HG03066 (cell line): ENCODE measurements around the gene SYCN.

ENCODE experiments used
- ATAC-seq: cut with Tn5 transposase; IDR thresholded peaks from one replicate; pipeline ENCODE4 v1.9.1; 2021; ENCODE audit warnings: low read depth; ENCODE audit not compliant: unreplicated experiment

SYCN gene

DNA sequence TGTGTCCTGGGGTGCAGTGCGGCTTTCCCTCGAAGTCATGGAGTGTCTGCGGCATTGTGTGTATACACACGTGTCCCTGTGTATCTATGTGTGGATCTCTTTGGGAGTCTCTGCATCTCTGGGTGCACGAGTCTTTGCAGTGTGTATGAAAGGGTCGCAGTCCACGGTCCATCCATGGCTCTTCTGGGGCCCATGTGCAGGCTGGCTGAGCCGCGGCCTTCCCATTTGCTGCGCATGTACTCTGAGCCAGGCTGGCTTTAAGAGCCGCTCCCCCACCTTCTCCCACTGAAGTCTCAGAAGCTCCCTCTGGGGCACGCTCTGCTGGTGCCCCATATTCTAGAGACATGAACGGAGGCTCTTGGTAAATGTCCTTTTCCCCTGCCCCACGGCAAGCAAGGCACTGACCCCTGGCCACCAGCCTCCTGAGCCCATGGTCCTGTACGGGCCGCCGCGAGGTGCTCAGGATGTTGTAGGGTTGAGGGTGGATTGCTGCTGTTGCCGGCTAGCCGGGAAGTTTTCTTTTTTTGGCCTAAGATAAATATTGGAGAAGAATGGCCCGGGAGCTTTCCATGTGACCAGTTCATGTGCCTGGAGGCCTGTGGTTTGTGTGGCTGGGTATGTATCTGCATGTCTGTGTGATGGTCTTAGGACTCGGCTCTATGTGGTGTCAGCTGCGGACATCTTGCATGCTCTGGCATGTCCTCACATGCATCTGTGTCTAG lies 46.6 kb downstream of the SYCN start:
- ATAC-seq = no peak

DNA sequence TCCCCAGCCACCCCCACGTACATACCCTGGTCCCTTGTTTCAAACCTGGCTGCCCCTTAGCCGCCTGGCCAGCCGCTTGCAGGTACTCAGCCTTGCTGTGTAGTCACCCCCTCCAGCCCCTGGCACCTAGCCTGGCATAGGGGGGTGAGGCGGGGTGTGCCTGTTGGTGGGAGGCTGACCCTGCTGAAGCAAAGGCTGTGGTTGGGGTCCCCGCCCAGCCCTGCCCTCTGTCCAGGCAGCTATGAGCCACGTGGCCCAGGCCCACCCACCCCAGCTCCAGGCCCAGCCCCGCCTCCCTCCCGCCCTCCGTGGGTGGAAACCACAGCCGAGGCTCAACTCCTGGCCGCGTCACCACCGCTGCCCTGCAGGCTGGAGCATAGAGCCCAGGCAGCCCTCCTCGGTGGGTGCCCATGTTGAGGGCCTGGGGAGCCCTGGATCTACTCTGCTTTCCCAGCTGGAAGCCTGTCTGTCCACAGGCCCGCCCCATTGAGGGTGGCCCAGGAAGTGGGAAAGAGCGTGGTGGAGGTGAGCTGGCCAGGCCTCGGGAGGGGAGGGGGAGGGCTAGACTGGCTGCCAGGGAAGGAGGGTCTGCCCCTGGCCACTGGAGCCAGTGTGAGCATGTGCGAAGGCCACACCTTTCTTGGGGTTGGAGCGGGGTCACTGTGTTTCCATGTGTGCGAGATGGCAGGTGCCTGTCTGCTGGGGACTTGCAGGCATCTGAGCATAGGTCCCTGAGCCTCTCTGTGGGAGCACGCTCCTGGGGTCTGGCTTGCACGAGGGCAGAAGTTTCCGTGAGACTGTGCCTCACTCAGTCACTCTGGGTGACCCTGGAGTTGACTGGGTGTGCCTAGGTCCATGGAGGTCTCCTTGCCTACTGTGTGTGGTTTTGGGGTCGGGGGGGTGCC lies 47.5 kb downstream of the SYCN start:
- no peak for ATAC-seq

DNA sequence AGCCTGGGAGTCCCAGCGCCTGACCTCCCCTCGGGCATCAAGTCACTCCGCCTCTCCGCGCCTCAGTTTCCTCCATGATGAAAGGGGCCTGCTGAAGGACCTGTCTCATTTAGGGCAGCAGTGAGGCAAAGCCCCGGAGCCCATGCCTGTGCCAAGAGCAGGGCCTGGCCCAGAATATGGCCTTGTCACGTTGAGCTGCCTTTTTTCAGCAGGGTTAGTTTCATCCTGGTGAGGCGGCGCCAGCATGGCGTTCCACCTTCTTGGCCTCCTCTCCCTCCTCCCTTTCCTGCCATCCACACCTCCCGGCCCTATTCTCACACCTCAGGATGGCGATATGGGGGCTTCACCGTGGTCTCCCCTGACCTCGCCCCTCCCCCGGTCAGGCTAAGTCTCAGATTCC lies 48.3 kb downstream of the SYCN start:
- no peak for ATAC-seq

DNA sequence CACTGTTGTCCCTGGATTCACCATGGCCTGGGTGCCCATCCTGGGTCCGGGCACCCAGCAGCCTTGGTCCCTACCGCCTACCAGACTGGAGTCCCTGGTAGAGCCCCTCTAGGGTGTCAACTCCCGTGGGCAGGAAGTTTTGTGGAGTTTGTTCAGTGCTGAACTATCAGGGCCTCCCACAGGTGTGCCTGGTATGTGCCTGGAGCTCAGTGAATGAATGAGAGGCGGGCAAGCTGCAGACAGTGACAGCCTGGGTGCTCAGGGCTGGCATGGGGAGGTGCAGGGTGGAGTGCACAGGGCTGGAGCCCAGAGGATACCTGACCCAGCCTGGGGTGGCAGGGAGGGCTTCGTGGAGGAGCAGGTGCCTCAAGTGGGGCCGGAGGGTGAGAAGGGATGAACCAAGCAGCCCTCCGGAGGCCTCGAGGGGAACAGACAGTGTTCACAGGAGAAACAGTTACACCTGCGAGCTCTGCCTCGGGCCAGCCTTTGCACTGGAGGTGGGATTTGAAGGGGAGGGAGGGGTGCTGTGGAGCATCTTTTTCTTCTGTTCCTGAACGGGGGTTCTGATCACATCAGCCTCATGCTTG lies 48.9 kb downstream of the SYCN start:
- no peak for ATAC-seq

DNA sequence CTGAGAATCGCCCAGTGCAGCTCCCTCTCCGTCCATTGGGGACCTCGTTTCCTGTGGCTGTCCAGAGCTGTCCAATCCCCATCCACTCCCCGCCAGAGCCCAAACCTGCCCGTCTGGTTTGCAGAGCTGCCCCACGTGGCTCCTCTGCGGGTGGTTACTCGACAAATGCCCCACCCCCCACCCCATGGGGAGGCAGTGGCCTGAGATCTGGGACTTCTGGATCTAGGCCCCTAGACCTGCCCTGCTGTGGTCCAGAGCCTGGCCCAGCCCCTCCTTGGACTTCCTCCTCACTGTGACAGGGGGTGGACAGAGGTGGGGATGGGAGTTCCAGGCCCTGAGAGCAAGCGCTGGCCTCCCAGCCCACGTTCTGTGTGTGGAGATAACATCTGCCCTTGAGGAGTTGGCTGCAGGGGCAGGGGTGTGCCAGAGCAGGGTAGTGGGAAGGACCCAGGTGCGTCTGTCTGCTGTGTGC lies 49.4 kb downstream of the SYCN start:
- ATAC-seq = no peak

DNA sequence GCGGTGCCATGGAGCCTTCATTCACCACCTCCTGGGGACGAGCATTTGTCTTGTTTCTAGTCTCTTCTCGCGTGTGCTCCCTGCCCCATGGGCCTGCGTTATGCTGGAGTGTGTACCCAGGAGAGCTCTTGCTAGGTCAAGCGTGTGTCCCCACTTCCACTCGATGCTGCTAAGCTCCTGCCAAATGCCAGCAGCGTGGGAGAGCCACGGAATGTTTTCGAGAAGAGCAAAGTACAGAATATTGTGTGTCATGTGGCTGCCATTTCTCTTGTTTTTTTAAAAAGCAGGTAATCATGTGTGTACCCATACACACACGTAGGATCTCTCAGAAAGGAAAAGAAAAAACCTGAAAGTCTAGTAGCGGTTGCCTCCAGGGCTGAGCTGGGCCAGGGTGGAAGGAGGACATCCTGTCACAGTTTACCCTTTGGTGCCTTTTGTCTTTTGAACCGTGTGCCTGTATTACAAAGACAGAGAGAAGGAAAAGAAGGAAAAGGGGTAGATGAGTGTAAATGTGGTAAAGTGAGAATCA lies 49.9 kb downstream of the SYCN start:
- no peak for ATAC-seq
